Choroid plexus epithelial cell (primary cell): Measurements from ENCODE around the gene ABCB11.

ENCODE experiments used
- DNase-seq: peaks from one replicate; pipeline ENCODE4 v3.0.0-alpha.2; 2010; ENCODE audit warnings: low read depth
- H3K4me3 ChIP-seq: 2 replicates; pipeline ENCODE4 v1.5.1; 2011; ENCODE audit warnings: low read depth, mild to moderate bottlenecking, control low read depth, low read length, moderate library complexity
- CTCF ChIP-seq: conservative IDR thresholded peaks from 2 replicates; pipeline ENCODE4 v1.5.1; 2011; ENCODE audit warnings: low read depth, mild to moderate bottlenecking, control low read depth, inconsistent platforms, low read length, moderate library complexity

The ABCB11 gene

GRCh38 chr2:169031202-169031601, at the start of gene ABCB11:
Gene ABCB11, minus strand, starts transcription at chr2:169031324. Its CDS starts 13,199 bp downstream, at chr2:169018125.
- no peak for DNase-seq
- no peak within 1 kb of the TSS for H3K4me3 ChIP-seq
- TF ChIP-seq CTCF: no peak

GRCh38 chr2:169080250-169081069, 49.3 kb upstream of the ABCB11 start:
- H3K4me3 ChIP-seq: no peak overlapping the region
- no peak for DNase-seq
- no peak for TF ChIP-seq CTCF

GRCh38 chr2:169077674-169078240, 46.6 kb upstream of the ABCB11 start:
- TF ChIP-seq CTCF: no peak
- no peak overlapping the region for H3K4me3 ChIP-seq
- no peak for DNase-seq

GRCh38 chr2:169073963-169074751, 43.0 kb upstream of the ABCB11 start:
- DNase-seq: peak; percentile 47
- no peak overlapping the region for H3K4me3 ChIP-seq
- no peak for TF ChIP-seq CTCF

GRCh38 chr2:169073211-169073962, 42.3 kb upstream of the ABCB11 start:
- no peak for DNase-seq
- H3K4me3 ChIP-seq: no peak overlapping the region
- no peak for TF ChIP-seq CTCF

- H3K4me3 ChIP-seq: no peak overlapping the region
- TF ChIP-seq CTCF: no peak
- no peak for DNase-seq
These were observed 41.2 kb upstream of the ABCB11 start for GRCh38 chr2:169072163-169072925.
